ENCODE results near the gene C1orf50. TPM values are rescaled to one million over a fixed set of nuclear protein-coding genes. Genes with fewer than 3 reads are reported as not detected.

C1orf50 gene
- total and polyA plus RNA-seq, 2 donors (not counting 1 experiment from before 2014, with no cell fraction given) = 2.7 to 17.1 TPM

- POLR2A ChIA-PET = no interaction called here
- CTCF ChIA-PET = interaction anchor here (1.3 kb wide), 1 partner anchor 299 kb away, joined by 4 read pairs; no protein-coding TSS in a partner anchor
- H3K36me3 ChIP-seq (replicated peaks in 1 of 2; ENCODE audit: control extremely low read depth in 1 of 2, control insufficient read depth in 1 of 2, extremely low read depth in 1 of 2, insufficient read depth in 2 of 2, low read length in 1 of 2) = peaks cover 15 to 46% of the 10 kb centered on the region in 2 experiments
Observed at GRCh38 chr1:42774928-42775526, 8.0 kb downstream of the C1orf50 start.

More at GRCh38 chr1:42774928-42775526, 8.0 kb downstream of the C1orf50 start:
- Histone ChIP-seq H2AFZ (ENCODE audit: insufficient read depth, low read depth, low read length, poor library complexity, severe bottlenecking) (no peak overlapping the region), H4K20me1 (ENCODE audit: control insufficient read depth, insufficient read depth, low read length, poor library complexity, severe bottlenecking) (peaks cover 19% of the 10 kb centered on the region), H3K9me3 (ENCODE audit: control extremely low read depth in 1 of 3, control insufficient read depth in 2 of 3, insufficient read depth in 1 of 3, low read length in 2 of 3) (no peaks in the 10 kb centered on the region), H3K4me2 (replicated peaks; ENCODE audit: low read depth, low read length, poor library complexity, severe bottlenecking) (no peak overlapping the region), H3K9ac (ENCODE audit: low read length) (no peak overlapping the region), H3K79me2 (ENCODE audit: control insufficient read depth, insufficient read depth, low read length) (peaks cover 21% of the 10 kb centered on the region), H3K4me1 (ENCODE audit: control insufficient read depth in 2 of 2, insufficient read depth in 2 of 2, low read length in 2 of 2) (no peaks in the 10 kb centered on the region), H3K27me3 (replicated peaks in 1 of 4; ENCODE audit: control extremely low read depth in 1 of 4, control insufficient read depth in 3 of 4, insufficient read depth in 4 of 4, low read length in 3 of 4) (no peaks in the 10 kb centered on the region), H3K27ac (ENCODE audit: low read length in 2 of 2) (no peak overlapping the region), H3K4me3 (ENCODE audit: control extremely low read depth in 1 of 5, extremely low read depth in 1 of 5, insufficient read depth in 1 of 5, low read depth in 2 of 5, low read length in 4 of 5) (no peak overlapping the region)
- TF ChIP-seq EZH2 (IDR thresholded peaks at IDR 0.05; ENCODE audit: borderline replicate concordance, insufficient read depth, low read depth, low read length, poor library complexity, severe bottlenecking) (no peak), CTCF (IDR thresholded peaks at IDR 0.05) (no peak)
- Mint-ChIP-seq H3K4me1 (peaks cover 10% of the 10 kb centered on the region), H3K9me3 (ENCODE audit: insufficient read depth) (no peaks in the 10 kb centered on the region), H3K27ac (no peak overlapping the region), H3K4me3 (no peak overlapping the region), H3K27me3 (no peaks in the 10 kb centered on the region)
- DNase-seq (no peak), ATAC-seq (ENCODE audit: low read depth) (no peak)
- intact Hi-C loops (cut with micrococcal nuclease) = no loop called here
- WGBS (ENCODE audit: insufficient coverage) = 96% methylated on average over 4 of the region's 5 CpGs

Data from B cell (primary cell).